ENCODE data around the gene PGAP2. TPM values are rescaled to one million over a fixed set of nuclear protein-coding genes. Genes with fewer than 3 reads are reported as not detected.

The PGAP2 gene
- total and polyA plus RNA-seq, 2 of the 13 experiments (the other 11 are each of a cell fraction or from before 2014, with no cell fraction given), result 21.5 to 47.8 TPM

DNA sequence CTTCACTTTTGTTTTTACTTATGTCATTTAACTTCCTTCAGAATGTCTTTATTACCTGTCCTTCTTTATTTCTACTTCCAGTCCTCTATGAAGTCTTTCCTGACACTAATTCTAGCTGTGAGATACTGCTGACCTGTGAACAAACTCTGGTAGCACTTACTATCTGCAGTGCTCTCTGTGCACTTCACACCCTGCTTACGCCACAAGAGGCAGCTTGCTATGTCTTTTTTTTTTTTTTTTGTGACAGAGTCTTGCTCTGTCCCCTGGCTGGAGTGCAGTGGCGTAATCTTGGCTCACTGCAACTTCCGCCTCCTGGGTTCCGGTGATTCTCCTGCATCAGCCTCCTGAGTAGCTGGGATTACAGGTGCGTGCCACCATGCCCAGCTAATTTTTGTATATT is 57.8 kb downstream of the PGAP2 start (continued):
- TF ChIP-seq, protein P1, sequence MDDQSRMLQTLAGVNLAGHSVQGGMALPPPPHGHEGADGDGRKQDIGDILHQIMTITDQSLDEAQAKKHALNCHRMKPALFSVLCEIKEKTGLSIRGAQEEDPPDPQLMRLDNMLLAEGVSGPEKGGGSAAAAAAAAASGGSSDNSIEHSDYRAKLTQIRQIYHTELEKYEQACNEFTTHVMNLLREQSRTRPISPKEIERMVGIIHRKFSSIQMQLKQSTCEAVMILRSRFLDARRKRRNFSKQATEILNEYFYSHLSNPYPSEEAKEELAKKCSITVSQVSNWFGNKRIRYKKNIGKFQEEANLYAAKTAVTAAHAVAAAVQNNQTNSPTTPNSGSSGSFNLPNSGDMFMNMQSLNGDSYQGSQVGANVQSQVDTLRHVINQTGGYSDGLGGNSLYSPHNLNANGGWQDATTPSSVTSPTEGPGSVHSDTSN (CRISPR knock-in tag; IDR thresholded peaks at IDR 0.05; ENCODE audit: borderline replicate concordance), result no peak
- TF ChIP-seq MTF2 (CRISPR knock-in tag; IDR thresholded peaks at IDR 0.05; ENCODE audit: borderline replicate concordance), result no peak
- no peak for TF ChIP-seq RAD51 (IDR thresholded peaks at IDR 0.05; ENCODE audit: borderline replicate concordance)
- TF ChIP-seq CHD2 (IDR thresholded peaks at IDR 0.05; ENCODE audit: low read depth, low read length), result no peak
- no peak for TF ChIP-seq ZNF274 (CRISPR knock-in tag; IDR thresholded peaks at IDR 0.05)
- no peak for TF ChIP-seq ELF1 (CRISPR knock-in tag; IDR thresholded peaks at IDR 0.05)
- TF ChIP-seq ZFP37 (CRISPR knock-in tag; IDR thresholded peaks at IDR 0.05; ENCODE audit: borderline replicate concordance), result no peak
- no peak for TF ChIP-seq MAZ (IDR thresholded peaks at IDR 0.05; ENCODE audit: borderline replicate concordance, low read depth, low read length)
- TF ChIP-seq MAZ (CRISPR knock-in tag; IDR thresholded peaks at IDR 0.05; ENCODE audit: low read depth), result no peak
- no peak for TF ChIP-seq CCAR2 (optimal IDR thresholded peaks at IDR 0.05; ENCODE audit: low read depth, low read length)
- TF ChIP-seq, protein P2, sequence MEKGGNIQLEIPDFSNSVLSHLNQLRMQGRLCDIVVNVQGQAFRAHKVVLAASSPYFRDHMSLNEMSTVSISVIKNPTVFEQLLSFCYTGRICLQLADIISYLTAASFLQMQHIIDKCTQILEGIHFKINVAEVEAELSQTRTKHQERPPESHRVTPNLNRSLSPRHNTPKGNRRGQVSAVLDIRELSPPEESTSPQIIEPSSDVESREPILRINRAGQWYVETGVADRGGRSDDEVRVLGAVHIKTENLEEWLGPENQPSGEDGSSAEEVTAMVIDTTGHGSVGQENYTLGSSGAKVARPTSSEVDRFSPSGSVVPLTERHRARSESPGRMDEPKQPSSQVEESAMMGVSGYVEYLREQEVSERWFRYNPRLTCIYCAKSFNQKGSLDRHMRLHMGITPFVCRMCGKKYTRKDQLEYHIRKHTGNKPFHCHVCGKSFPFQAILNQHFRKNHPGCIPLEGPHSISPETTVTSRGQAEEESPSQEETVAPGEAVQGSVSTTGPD (CRISPR knock-in tag; IDR thresholded peaks at IDR 0.05), result no peak
- no peak for TF ChIP-seq SOX6 (IDR thresholded peaks at IDR 0.05)
- peak; percentile 44; the same call in 1 of the 2 replicates for TF ChIP-seq SOX6 (CRISPR knock-in tag; IDR thresholded peaks at IDR 0.05)
- TF ChIP-seq ZNF407 (CRISPR knock-in tag; IDR thresholded peaks at IDR 0.05; ENCODE audit: not compliant biosample characterization), result no peak
- no peak for TF ChIP-seq ZNF33A (CRISPR knock-in tag; IDR thresholded peaks at IDR 0.05; ENCODE audit: borderline replicate concordance)
- no peak for TF ChIP-seq ZNF263 (CRISPR knock-in tag; IDR thresholded peaks at IDR 0.05)
- TF ChIP-seq FOXJ3 (CRISPR knock-in tag; IDR thresholded peaks at IDR 0.05; ENCODE audit: borderline replicate concordance), result no peak
- peak; percentile 66 for TF ChIP-seq GABPB1 (CRISPR knock-in tag; IDR thresholded peaks at IDR 0.05)
- TF ChIP-seq, protein P3, sequence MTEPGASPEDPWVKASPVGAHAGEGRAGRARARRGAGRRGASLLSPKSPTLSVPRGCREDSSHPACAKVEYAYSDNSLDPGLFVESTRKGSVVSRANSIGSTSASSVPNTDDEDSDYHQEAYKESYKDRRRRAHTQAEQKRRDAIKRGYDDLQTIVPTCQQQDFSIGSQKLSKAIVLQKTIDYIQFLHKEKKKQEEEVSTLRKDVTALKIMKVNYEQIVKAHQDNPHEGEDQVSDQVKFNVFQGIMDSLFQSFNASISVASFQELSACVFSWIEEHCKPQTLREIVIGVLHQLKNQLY (CRISPR knock-in tag; IDR thresholded peaks at IDR 0.05), result 0 out of 2 replicates have a peak, but pooled peaks have one; percentile 17
- no peak for TF ChIP-seq MEIS2 (CRISPR knock-in tag; IDR thresholded peaks at IDR 0.05)
- TF ChIP-seq PHF8 (CRISPR knock-in tag; IDR thresholded peaks at IDR 0.05), result no peak

Measured in HepG2 (cell line).